ENCODE data around the gene TIGD2.

DNA sequence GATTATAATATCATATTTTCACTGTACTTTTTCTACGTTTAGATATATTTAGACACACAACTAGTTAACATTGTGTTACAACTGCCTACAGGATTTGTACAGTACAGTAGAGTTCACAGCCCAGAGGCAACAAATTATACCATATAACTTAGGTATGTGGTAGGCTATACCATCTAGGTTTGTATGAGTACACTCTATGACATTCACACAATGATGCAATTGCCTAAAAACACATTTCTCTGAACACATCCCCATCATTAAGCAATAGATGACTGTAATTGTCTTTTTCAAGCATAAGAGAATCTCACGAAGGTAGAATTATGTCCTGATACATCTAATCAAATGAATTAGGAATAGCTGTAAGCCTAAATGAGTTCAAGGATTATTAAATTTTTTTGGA is 12.3 kb upstream of the TIGD2 start:
- TF ChIP-seq, protein P1, sequence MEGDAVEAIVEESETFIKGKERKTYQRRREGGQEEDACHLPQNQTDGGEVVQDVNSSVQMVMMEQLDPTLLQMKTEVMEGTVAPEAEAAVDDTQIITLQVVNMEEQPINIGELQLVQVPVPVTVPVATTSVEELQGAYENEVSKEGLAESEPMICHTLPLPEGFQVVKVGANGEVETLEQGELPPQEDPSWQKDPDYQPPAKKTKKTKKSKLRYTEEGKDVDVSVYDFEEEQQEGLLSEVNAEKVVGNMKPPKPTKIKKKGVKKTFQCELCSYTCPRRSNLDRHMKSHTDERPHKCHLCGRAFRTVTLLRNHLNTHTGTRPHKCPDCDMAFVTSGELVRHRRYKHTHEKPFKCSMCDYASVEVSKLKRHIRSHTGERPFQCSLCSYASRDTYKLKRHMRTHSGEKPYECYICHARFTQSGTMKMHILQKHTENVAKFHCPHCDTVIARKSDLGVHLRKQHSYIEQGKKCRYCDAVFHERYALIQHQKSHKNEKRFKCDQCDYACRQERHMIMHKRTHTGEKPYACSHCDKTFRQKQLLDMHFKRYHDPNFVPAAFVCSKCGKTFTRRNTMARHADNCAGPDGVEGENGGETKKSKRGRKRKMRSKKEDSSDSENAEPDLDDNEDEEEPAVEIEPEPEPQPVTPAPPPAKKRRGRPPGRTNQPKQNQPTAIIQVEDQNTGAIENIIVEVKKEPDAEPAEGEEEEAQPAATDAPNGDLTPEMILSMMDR (conservative IDR thresholded peaks at IDR 0.05; ENCODE audit: low read depth in 2 of 2) = no peak
- TF ChIP-seq, protein P2, sequence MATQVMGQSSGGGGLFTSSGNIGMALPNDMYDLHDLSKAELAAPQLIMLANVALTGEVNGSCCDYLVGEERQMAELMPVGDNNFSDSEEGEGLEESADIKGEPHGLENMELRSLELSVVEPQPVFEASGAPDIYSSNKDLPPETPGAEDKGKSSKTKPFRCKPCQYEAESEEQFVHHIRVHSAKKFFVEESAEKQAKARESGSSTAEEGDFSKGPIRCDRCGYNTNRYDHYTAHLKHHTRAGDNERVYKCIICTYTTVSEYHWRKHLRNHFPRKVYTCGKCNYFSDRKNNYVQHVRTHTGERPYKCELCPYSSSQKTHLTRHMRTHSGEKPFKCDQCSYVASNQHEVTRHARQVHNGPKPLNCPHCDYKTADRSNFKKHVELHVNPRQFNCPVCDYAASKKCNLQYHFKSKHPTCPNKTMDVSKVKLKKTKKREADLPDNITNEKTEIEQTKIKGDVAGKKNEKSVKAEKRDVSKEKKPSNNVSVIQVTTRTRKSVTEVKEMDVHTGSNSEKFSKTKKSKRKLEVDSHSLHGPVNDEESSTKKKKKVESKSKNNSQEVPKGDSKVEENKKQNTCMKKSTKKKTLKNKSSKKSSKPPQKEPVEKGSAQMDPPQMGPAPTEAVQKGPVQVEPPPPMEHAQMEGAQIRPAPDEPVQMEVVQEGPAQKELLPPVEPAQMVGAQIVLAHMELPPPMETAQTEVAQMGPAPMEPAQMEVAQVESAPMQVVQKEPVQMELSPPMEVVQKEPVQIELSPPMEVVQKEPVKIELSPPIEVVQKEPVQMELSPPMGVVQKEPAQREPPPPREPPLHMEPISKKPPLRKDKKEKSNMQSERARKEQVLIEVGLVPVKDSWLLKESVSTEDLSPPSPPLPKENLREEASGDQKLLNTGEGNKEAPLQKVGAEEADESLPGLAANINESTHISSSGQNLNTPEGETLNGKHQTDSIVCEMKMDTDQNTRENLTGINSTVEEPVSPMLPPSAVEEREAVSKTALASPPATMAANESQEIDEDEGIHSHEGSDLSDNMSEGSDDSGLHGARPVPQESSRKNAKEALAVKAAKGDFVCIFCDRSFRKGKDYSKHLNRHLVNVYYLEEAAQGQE (IDR thresholded peaks at IDR 0.05; ENCODE audit: unreplicated experiment) = no peak

All from GM23338 (cell line).